ENCODE data around the gene ACTN4.

The ACTN4 gene

DNA sequence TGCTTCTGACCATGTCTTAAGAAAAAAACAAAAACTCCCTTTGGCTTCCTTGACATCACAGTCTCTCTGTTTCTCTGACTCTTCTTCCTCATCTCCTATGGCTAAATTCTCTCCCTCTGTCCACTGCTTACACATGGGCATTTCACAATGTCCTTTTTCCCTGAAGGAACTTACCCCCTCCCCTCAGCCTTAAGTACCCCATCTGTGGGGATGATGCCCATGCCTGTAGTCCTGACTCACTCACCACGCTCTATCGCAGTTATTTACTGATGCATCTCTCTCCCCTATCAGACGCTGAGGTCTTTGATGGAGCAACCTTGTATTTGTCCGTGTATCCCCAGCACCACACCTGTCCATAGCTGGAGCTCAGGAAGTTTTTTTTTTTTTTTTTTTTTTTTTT is 32.4 kb downstream of the ACTN4 start:
- DNase-seq: no peak

DNA sequence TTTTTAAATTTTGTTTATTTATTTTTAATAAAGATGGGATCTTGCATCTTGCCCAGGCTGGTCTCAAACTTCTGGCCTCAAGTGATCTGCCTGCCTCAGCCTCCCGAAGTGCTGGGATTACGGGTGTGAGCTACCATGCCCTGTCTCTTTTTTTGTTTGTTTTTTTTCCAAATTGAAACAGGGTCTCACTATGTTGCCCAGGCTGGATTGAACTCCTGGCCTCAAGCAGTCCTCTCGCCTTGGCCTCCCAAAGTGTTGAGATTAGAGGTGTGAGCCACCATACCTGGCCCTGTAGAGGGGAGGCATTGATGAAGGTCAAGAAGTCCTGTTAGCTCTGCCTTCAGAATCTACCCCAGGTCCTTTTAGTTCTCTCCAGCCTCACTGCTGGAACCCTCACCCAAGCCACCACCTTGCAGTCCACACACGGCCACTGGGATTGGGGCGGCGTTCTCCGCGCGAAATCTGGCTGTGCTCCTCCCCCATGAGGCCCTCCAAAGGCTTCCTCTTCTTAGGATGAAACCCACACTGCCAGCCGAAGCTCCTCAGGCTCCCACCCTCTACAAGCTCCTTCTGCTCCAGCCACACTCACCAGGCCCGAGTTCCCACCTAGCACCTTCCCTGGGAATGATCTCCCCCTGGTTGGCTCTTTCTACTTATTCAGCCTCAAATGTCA is 34.9 kb downstream of the ACTN4 start:
- no peak for DNase-seq

DNA sequence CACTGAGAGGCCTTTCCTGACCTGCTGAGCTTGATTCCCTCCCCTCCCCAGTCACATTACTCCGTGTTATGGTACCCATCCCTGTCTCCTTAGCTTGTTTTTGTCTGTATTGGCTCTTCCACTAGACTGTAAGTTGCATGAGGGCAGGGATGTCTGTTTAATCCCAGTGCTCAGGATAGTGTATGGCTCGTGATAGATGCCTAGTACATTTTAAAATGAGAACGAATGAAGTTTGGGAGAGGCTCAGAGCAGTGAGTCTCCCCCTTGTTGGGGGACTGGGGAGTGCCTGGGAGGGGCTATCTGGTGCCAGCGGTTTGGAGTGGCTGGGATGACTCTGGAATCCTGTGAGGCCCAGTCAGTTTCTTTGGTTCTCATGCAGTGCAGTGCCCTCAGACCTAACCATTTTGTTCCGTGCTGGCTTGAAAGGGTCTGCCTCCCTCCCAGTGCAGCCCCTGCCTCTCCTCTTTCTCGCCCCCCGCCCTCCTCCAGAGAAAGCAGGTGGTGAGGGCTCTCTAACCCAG is 35.5 kb downstream of the ACTN4 start:
- no peak for DNase-seq

DNA sequence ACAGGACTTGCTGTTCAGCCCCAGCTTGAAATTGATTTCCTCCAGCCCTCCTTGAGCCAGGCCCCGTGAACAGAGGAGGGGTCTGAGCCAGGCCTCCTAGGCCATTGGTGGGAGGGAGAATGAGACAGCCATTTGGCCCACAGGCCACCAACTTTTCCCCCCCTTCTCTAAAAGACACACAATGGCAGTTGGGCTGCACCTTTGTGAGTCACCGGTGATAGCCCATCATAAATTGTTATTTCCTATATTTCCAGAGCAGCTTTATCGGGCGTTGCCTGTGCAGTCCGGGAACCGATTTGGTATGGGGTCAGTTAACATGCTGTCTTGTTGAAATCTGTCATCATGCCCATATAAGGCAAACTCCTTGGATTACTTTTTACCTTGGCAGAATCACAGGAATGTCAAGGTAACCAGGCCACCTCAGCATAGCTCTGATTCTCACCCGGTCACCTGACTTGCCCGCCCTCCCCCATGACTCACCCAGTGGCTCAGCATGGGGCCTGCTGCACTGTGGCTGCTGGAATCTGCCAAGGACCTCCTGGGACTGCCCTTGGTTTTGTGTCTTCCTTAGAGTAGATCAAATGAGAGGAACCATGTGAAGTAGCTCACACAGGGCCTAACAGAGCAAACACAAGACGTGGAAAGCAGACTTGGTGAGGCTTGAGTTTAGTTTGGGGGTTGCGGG is 36.1 kb downstream of the ACTN4 start:
- DNase-seq: peak; percentile 21

GRCh38 chr19:38684078-38684861 is 36.8 kb downstream of the ACTN4 start:
- no peak for DNase-seq

- no peak for DNase-seq
Measured at GRCh38 chr19:38684862-38685665, 37.6 kb downstream of the ACTN4 start.

GRCh38 chr19:38685666-38686529 is 38.4 kb downstream of the ACTN4 start:
- DNase-seq: no peak

DNA sequence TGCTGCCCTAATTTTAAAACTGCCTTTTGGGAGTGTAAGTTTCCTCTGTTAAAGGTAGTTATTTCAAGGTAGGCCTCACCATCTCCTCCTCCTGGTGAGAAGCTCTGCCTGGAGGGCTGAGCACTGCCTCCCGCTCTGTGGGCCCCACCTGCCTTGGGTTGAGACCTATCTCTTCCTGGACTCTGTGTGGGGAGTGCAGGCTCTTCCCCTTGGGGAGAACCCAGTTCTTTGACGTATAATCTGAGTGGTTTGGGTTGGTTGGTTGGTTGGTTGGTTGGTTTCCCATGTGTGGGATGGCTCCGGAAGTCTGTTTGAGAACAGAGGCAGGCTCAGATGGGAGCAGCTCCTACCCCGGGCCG is 39.1 kb downstream of the ACTN4 start:
- DNase-seq: no peak

- no peak for DNase-seq
Measured at GRCh38 chr19:38687837-38688378, 40.5 kb downstream of the ACTN4 start.

DNA sequence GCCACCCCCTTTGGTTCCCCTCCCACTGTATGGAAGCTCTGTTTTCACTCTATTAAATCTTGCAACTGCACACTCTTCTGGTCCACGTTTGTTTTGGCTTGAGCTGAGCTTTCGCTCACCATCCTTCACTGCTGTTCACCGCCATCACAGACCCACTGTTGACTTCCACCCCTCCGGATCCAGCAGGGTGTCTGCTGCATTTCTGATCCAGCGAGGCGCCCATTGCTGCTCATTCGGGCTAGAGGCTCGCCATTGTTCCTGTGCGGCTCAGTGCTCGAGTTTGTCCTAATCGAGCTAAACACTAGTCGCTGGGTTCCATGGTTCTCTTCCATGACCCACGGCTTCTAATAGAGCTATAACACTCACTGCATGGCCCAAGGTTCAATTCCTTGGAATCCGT is 42.7 kb downstream of the ACTN4 start:
- DNase-seq: no peak

GRCh38 chr19:38690832-38691231 is 43.4 kb downstream of the ACTN4 start:
- no peak for DNase-seq

- DNase-seq: no peak
Measured at GRCh38 chr19:38691938-38692457, 44.5 kb downstream of the ACTN4 start.

- no peak for DNase-seq
Measured at GRCh38 chr19:38692458-38693379, 45.3 kb downstream of the ACTN4 start.

- DNase-seq: no peak
Measured at GRCh38 chr19:38693380-38694223, 46.2 kb downstream of the ACTN4 start.

DNA sequence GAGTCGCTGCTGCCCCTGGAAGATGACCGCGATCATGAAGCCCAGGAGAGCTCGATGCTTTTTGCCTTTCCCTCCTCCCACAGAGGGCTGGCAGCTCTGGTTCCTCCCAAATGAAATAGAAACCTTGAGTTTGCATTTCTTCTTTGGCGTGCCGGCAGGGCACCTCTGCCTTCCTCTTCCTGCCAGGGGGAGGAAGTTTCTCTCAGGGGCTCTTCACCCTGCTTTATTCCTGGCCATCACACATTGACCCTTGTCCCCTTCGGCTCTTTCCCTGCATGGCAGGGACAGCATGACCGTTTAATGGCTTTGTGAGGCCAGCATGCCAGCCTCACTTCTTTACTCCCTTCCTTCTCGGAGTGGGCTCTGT is 47.9 kb downstream of the ACTN4 start:
- no peak for DNase-seq

DNA sequence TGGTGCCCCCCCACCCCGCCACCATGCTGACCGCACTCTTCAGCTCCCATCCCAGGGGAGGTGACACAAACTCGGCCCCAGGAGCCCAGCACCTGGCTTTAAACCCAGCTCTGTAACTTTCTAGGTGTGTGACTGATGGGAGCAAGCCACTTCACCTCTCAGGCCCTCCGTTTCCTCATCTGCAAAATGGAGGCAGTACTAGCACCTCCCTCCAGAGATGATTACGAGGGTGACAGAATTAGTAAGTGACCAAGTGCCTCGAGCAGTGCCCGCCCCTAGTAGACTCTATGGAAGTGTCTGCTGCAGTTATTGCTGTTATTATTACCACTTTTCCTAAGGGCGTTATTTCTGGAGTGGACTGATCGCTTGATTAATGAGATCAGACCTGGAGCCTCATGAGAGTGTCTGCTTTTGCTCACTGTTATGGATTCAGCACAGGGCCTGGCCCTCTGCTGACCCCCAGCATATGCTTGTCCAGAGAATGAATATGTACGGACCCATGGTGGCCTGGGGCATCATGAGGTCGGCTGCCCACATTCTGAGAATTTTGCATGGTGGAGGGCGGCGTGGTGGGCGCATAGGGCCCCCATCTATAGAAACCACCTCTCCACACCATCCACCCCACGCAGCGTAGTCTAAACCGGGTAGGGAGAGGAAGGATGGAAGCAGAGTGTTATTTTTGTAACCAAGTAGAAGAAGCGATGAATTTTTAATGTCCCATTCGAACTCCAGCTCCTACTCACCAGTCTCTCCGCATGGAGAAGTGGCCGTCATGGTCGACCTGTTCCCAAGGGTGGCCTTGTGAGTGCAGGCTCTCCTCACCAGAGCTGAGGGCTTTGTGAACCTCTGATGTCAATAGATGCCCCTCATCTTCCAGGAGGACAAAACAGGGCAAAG is 48.6 kb downstream of the ACTN4 start:
- no peak for DNase-seq

DNA sequence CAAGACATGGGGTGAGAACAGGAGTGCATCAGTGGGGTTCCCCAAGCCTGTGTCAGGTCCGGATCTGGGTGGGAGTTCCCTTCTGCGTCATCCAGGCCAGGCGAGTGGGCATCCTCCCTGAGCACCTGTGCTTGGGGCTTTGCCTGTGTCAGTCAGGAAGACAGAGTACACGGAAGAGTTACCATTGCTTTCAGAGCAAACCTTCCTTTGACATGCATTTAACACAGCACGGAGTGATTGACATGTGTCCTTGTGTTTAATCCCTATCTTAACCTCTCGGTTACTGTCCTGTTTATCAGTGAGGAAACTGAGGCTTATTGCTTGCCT is 49.2 kb downstream of the ACTN4 start:
- no peak for DNase-seq

DNA sequence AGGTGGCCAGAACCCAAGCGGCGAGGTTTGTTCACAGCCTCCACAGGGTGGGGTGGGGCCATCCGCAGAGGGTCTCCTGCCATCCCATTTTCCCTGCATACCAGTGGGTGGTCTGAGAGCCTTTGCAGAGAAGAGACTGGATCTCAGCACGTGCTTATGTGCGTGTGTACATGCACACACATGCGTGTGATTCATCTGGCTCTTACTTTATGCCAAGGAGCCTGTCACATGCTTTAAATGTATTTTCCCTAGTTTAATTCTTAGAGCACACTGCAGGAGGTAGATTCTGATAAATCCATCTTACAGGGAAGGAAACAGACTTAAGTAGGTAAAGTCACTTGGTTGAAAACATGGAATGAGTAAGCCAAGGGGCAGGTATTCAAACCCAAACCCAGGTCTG is 49.7 kb downstream of the ACTN4 start:
- DNase-seq: no peak
